ENCODE results near the gene SORBS1. TPM values are rescaled to one million over a fixed set of nuclear protein-coding genes. Genes with fewer than 3 reads are reported as not detected.

Gene SORBS1
- total RNA-seq, 1 donor from 2014 or later, result 5.1 TPM

- H3K4me3 ChIP-seq (ENCODE audit: insufficient read depth, low read depth, low read length), result no peak overlapping the region
- no peaks in the 10 kb centered on the region for H3K36me3 ChIP-seq (ENCODE audit: insufficient read depth, low read length)
- H3K27me3 ChIP-seq (ENCODE audit: insufficient read depth, low read length), result no peaks in the 10 kb centered on the region
- peaks cover 9% of the 10 kb centered on the region for H3K4me1 Mint-ChIP-seq (ENCODE audit: low read depth, unreplicated experiment)
- H3K27ac ChIP-seq (ENCODE audit: low read depth, low read length), result no peak overlapping the region
- H3K4me3 Mint-ChIP-seq (ENCODE audit: unreplicated experiment), result no peak overlapping the region
- no peaks in the 10 kb centered on the region for H3K79me2 ChIP-seq (ENCODE audit: insufficient read depth, low read length)
- H2AFZ ChIP-seq (ENCODE audit: low read depth, low read length), result no peak overlapping the region
- TF ChIP-seq EZH2 (IDR thresholded peaks at IDR 0.05; ENCODE audit: insufficient read depth, low read length), result no peak
- TF ChIP-seq, protein P1, sequence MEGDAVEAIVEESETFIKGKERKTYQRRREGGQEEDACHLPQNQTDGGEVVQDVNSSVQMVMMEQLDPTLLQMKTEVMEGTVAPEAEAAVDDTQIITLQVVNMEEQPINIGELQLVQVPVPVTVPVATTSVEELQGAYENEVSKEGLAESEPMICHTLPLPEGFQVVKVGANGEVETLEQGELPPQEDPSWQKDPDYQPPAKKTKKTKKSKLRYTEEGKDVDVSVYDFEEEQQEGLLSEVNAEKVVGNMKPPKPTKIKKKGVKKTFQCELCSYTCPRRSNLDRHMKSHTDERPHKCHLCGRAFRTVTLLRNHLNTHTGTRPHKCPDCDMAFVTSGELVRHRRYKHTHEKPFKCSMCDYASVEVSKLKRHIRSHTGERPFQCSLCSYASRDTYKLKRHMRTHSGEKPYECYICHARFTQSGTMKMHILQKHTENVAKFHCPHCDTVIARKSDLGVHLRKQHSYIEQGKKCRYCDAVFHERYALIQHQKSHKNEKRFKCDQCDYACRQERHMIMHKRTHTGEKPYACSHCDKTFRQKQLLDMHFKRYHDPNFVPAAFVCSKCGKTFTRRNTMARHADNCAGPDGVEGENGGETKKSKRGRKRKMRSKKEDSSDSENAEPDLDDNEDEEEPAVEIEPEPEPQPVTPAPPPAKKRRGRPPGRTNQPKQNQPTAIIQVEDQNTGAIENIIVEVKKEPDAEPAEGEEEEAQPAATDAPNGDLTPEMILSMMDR (IDR thresholded peaks at IDR 0.05; ENCODE audit: insufficient read depth, low read depth, low read length), result no peak
- no peaks in the 10 kb centered on the region for H3K9me3 ChIP-seq (ENCODE audit: insufficient read depth, low read depth, low read length)
- no peak overlapping the region for H3K27ac Mint-ChIP-seq (ENCODE audit: unreplicated experiment)
- no peak overlapping the region for H3K4me2 ChIP-seq (ENCODE audit: low read length)
- peaks cover 4% of the 10 kb centered on the region for H3K36me3 Mint-ChIP-seq (ENCODE audit: low read depth, unreplicated experiment)
- H3K9ac ChIP-seq (ENCODE audit: low read length), result no peak overlapping the region
- peaks cover 13% of the 10 kb centered on the region for H3K9me3 Mint-ChIP-seq (ENCODE audit: unreplicated experiment)
- no peak for DNase-seq (ENCODE audit: low read depth)
- FAIRE-seq, result no peak
- no peaks in the 10 kb centered on the region for H3K27me3 Mint-ChIP-seq (ENCODE audit: low read depth, unreplicated experiment)
- peaks cover 5% of the 10 kb centered on the region for H3K4me1 ChIP-seq (ENCODE audit: insufficient read depth, low read length)
- no peaks in the 10 kb centered on the region for H4K20me1 ChIP-seq (ENCODE audit: insufficient read depth, low read length)
These were observed 31.1 kb downstream of the SORBS1 start for GRCh38 chr10:95530029-95530428.

DNA sequence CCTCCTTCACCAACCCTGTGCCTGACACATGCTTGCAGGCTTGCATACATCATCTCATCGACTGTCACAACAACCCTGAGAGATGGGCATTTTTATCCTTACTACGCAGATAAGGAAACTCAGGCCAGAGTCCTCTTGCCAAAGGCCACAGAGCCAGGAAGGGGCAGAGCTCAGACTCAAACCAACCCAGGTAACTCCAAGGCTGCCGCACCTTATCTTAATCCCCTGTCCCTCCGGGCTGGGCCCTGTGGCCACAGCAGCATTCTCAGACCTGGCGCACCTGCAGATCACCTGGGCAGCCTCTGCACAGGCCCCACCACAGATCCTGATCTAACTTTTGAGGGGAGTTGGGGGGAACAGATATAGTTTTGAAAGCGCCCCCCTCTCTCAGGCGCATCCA lies 35.1 kb downstream of the SORBS1 start:
- Histone ChIP-seq H4K20me1 (ENCODE audit: insufficient read depth, low read length) (no peaks in the 10 kb centered on the region), H3K36me3 (ENCODE audit: insufficient read depth, low read length) (no peaks in the 10 kb centered on the region), H3K27me3 (ENCODE audit: insufficient read depth, low read length) (peaks cover 9% of the 10 kb centered on the region), H2AFZ (ENCODE audit: low read depth, low read length) (no peak overlapping the region), H3K4me2 (ENCODE audit: low read length) (no peak overlapping the region), H3K79me2 (ENCODE audit: insufficient read depth, low read length) (no peaks in the 10 kb centered on the region), H3K4me1 (ENCODE audit: insufficient read depth, low read length) (peaks cover 5% of the 10 kb centered on the region), H3K4me3 (ENCODE audit: insufficient read depth, low read depth, low read length) (no peak overlapping the region), H3K9me3 (ENCODE audit: insufficient read depth, low read depth, low read length) (no peaks in the 10 kb centered on the region), H3K9ac (ENCODE audit: low read length) (no peak overlapping the region), H3K27ac (ENCODE audit: low read depth, low read length) (no peak overlapping the region)
- H3K4me1 Mint-ChIP-seq (ENCODE audit: low read depth, unreplicated experiment), result peaks cover 5% of the 10 kb centered on the region
- FAIRE-seq, result no peak
- TF ChIP-seq, protein P1 (IDR thresholded peaks at IDR 0.05; ENCODE audit: insufficient read depth, low read depth, low read length), result no peak
- peaks cover 13% of the 10 kb centered on the region for H3K9me3 Mint-ChIP-seq (ENCODE audit: unreplicated experiment)
- no peak for DNase-seq (ENCODE audit: low read depth)
- no peak overlapping the region for H3K27ac Mint-ChIP-seq (ENCODE audit: unreplicated experiment)
- peaks cover 3% of the 10 kb centered on the region for H3K27me3 Mint-ChIP-seq (ENCODE audit: low read depth, unreplicated experiment)
- H3K36me3 Mint-ChIP-seq (ENCODE audit: low read depth, unreplicated experiment), result peaks cover 4% of the 10 kb centered on the region
- H3K4me3 Mint-ChIP-seq (ENCODE audit: unreplicated experiment), result no peak overlapping the region

DNA sequence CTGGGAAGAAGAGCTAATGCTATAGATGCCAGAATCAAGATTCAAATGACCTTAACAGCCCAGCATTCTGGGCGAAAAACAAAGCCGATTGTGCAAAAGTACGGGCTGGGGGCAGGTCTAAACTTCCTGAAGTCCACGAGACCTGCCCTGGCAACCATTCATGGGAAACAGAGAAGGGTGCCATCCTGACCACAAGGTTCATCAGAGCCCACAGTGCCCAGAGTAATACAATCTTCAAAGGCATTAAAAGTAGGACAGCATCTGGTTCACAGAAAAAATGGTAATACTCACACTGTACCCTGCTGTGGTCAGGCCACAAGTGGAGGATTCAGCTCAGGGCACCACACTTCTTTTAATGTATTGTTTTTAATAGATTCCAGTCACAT lies 36.1 kb downstream of the SORBS1 start:
- TF ChIP-seq, protein P1 (IDR thresholded peaks at IDR 0.05; ENCODE audit: insufficient read depth, low read depth, low read length), result no peak
- no peak for TF ChIP-seq EZH2 (IDR thresholded peaks at IDR 0.05; ENCODE audit: insufficient read depth, low read length)
- no peak for FAIRE-seq
- H3K79me2 ChIP-seq (ENCODE audit: insufficient read depth, low read length), result no peaks in the 10 kb centered on the region

More for the DNA sequence above, 36.1 kb downstream of the SORBS1 start:
- Mint-ChIP-seq H3K27ac (ENCODE audit: unreplicated experiment) (no peak overlapping the region), H3K9me3 (ENCODE audit: unreplicated experiment) (peaks cover 10% of the 10 kb centered on the region), H3K4me3 (ENCODE audit: unreplicated experiment) (no peak overlapping the region), H3K27me3 (ENCODE audit: low read depth, unreplicated experiment) (peaks cover 3% of the 10 kb centered on the region), H3K4me1 (ENCODE audit: low read depth, unreplicated experiment) (peaks cover 5% of the 10 kb centered on the region), H3K36me3 (ENCODE audit: low read depth, unreplicated experiment) (peaks cover 3% of the 10 kb centered on the region)
- H4K20me1 ChIP-seq (ENCODE audit: insufficient read depth, low read length), result no peaks in the 10 kb centered on the region
- no peak overlapping the region for H3K4me3 ChIP-seq (ENCODE audit: insufficient read depth, low read depth, low read length)
- no peaks in the 10 kb centered on the region for H3K9me3 ChIP-seq (ENCODE audit: insufficient read depth, low read depth, low read length)
- peaks cover 5% of the 10 kb centered on the region for H3K4me1 ChIP-seq (ENCODE audit: insufficient read depth, low read length)
- no peak overlapping the region for H2AFZ ChIP-seq (ENCODE audit: low read depth, low read length)
- no peak overlapping the region for H3K9ac ChIP-seq (ENCODE audit: low read length)
- H3K27ac ChIP-seq (ENCODE audit: low read depth, low read length), result no peak overlapping the region
- H3K36me3 ChIP-seq (ENCODE audit: insufficient read depth, low read length), result no peaks in the 10 kb centered on the region
- H3K4me2 ChIP-seq (ENCODE audit: low read length), result no peak overlapping the region
- peaks cover 9% of the 10 kb centered on the region for H3K27me3 ChIP-seq (ENCODE audit: insufficient read depth, low read length)
- no peak for DNase-seq (ENCODE audit: low read depth)

All from astrocyte (in vitro differentiated cells and primary cell).